WTC11 (cell line): ENCODE results near the gene ANO9.

Source experiments
- ESRRA ChIP-seq: sonication (generic); formaldehyde crosslinking; IDR thresholded peaks from 2 replicates; pipeline ENCODE4 v1.8.1; 2022; ENCODE audit warnings: mild to moderate bottlenecking, missing genetic modification reagents, borderline replicate concordance
- ETV6 ChIP-seq: sonication (generic); formaldehyde crosslinking; IDR thresholded peaks from 2 replicates; pipeline ENCODE4 v1.8.1; 2022; ENCODE audit warnings: mild to moderate bottlenecking, missing genetic modification reagents
- FOXK1 ChIP-seq: sonication (generic); formaldehyde crosslinking; IDR thresholded peaks from 2 replicates; pipeline ENCODE4 v1.8.0; 2022; ENCODE audit warnings: mild to moderate bottlenecking, moderate library complexity, missing genetic modification reagents
- GABPB1 ChIP-seq: sonication (generic); formaldehyde crosslinking; IDR thresholded peaks from 2 replicates; pipeline ENCODE4 v1.8.1; 2023; ENCODE audit warnings: mild to moderate bottlenecking, missing genetic modification reagents
- TCF7 ChIP-seq: sonication (generic); formaldehyde crosslinking; IDR thresholded peaks from 2 replicates; pipeline ENCODE4 v1.8.0; 2022; ENCODE audit warnings: mild to moderate bottlenecking, low read depth, missing genetic modification reagents, moderate library complexity
- TEAD1 ChIP-seq: sonication (generic); formaldehyde crosslinking; IDR thresholded peaks from 2 replicates; pipeline ENCODE4 v1.8.0; 2022; ENCODE audit warnings: mild to moderate bottlenecking, missing genetic modification reagents
- TEAD4 ChIP-seq: sonication (generic); formaldehyde crosslinking; IDR thresholded peaks from 2 replicates; pipeline ENCODE4 v1.8.0; 2022; ENCODE audit warnings: mild to moderate bottlenecking, missing genetic modification reagents
- ZNF232 ChIP-seq: sonication (generic); formaldehyde crosslinking; IDR thresholded peaks from 2 replicates; pipeline ENCODE4 v1.8.0; 2022; ENCODE audit warnings: mild to moderate bottlenecking, missing genetic modification reagents
- TF ChIP-seq, protein P1 (sequence below): fragments of 200-600 bp; IDR thresholded peaks from 2 replicates; pipeline ENCODE4 v1.8.0; 2022; ENCODE audit warnings: antibody characterized with exemption
- TF ChIP-seq, protein P2 (sequence below): sonication (generic); formaldehyde crosslinking; IDR thresholded peaks from 2 replicates; pipeline ENCODE4 v1.8.1; 2023; ENCODE audit warnings: mild to moderate bottlenecking, missing genetic modification reagents, moderate library complexity
- TF ChIP-seq, protein P3 (sequence below): sonication (generic); formaldehyde crosslinking; conservative IDR thresholded peaks from 2 replicates; pipeline ENCODE4 v1.8.1; 2023; ENCODE audit warnings: mild to moderate bottlenecking, low read depth, missing genetic modification reagents, moderate library complexity
- TF ChIP-seq, protein P4 (sequence below): sonication (generic); formaldehyde crosslinking; IDR thresholded peaks from 2 replicates; pipeline ENCODE4 v1.8.0; 2022; ENCODE audit warnings: mild to moderate bottlenecking, missing genetic modification reagents

DNA sequence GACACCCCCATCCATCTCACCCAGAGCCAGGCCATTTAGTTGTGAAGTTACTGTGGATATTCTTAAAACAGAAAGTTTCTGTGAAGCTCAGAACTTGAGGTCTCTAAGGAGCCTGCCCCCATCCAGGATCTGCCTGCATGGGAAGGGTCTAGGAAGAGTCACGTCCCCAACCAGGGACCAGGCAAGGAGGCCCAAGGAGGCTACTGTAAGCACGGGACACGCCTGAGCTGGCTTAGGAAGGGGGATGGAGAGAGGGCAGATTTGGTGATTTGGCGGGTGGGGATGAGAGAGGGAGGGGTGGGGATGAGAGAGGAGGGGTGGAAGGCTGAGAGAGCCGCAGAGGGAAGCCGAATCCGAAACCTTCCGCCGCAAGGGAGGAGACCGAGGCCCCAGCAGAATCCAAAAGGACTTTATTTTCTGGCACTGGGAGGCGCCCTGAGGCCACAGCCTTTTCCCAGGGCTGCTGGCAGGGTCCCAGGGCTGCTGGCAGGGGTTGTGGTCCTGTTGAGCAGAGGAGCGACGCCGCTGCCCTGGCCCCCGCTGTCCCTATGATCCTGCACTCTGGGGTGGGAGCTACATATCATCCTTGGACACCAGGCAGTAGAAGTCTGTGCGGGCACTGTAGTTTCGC lies 36.4 kb downstream of the ANO9 start:
- TF ChIP-seq, protein P1, sequence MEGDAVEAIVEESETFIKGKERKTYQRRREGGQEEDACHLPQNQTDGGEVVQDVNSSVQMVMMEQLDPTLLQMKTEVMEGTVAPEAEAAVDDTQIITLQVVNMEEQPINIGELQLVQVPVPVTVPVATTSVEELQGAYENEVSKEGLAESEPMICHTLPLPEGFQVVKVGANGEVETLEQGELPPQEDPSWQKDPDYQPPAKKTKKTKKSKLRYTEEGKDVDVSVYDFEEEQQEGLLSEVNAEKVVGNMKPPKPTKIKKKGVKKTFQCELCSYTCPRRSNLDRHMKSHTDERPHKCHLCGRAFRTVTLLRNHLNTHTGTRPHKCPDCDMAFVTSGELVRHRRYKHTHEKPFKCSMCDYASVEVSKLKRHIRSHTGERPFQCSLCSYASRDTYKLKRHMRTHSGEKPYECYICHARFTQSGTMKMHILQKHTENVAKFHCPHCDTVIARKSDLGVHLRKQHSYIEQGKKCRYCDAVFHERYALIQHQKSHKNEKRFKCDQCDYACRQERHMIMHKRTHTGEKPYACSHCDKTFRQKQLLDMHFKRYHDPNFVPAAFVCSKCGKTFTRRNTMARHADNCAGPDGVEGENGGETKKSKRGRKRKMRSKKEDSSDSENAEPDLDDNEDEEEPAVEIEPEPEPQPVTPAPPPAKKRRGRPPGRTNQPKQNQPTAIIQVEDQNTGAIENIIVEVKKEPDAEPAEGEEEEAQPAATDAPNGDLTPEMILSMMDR = no peak
- TF ChIP-seq ESRRA (CRISPR knock-in tag) (no peak), FOXK1 (CRISPR knock-in tag) (no peak), GABPB1 (no peak), ETV6 (CRISPR knock-in tag) (no peak), TEAD1 (CRISPR knock-in tag) (no peak), TEAD4 (CRISPR knock-in tag) (no peak), TCF7 (no peak), ZNF232 (no peak)
- TF ChIP-seq, protein P2, sequence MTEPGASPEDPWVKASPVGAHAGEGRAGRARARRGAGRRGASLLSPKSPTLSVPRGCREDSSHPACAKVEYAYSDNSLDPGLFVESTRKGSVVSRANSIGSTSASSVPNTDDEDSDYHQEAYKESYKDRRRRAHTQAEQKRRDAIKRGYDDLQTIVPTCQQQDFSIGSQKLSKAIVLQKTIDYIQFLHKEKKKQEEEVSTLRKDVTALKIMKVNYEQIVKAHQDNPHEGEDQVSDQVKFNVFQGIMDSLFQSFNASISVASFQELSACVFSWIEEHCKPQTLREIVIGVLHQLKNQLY (CRISPR knock-in tag) = no peak
- TF ChIP-seq, protein P3, sequence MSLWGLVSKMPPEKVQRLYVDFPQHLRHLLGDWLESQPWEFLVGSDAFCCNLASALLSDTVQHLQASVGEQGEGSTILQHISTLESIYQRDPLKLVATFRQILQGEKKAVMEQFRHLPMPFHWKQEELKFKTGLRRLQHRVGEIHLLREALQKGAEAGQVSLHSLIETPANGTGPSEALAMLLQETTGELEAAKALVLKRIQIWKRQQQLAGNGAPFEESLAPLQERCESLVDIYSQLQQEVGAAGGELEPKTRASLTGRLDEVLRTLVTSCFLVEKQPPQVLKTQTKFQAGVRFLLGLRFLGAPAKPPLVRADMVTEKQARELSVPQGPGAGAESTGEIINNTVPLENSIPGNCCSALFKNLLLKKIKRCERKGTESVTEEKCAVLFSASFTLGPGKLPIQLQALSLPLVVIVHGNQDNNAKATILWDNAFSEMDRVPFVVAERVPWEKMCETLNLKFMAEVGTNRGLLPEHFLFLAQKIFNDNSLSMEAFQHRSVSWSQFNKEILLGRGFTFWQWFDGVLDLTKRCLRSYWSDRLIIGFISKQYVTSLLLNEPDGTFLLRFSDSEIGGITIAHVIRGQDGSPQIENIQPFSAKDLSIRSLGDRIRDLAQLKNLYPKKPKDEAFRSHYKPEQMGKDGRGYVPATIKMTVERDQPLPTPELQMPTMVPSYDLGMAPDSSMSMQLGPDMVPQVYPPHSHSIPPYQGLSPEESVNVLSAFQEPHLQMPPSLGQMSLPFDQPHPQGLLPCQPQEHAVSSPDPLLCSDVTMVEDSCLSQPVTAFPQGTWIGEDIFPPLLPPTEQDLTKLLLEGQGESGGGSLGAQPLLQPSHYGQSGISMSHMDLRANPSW = no peak
- TF ChIP-seq, protein P4, sequence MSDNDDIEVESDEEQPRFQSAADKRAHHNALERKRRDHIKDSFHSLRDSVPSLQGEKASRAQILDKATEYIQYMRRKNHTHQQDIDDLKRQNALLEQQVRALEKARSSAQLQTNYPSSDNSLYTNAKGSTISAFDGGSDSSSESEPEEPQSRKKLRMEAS (CRISPR knock-in tag) = no peak
